Kidney tubule cell (primary cell): ENCODE results near the gene MICAL2.

Experiments used
- DNase-seq: peaks from one replicate; pipeline ENCODE4 v3.0.0-alpha.2; 2018; ENCODE audit warnings: low spot score

Gene MICAL2

DNA sequence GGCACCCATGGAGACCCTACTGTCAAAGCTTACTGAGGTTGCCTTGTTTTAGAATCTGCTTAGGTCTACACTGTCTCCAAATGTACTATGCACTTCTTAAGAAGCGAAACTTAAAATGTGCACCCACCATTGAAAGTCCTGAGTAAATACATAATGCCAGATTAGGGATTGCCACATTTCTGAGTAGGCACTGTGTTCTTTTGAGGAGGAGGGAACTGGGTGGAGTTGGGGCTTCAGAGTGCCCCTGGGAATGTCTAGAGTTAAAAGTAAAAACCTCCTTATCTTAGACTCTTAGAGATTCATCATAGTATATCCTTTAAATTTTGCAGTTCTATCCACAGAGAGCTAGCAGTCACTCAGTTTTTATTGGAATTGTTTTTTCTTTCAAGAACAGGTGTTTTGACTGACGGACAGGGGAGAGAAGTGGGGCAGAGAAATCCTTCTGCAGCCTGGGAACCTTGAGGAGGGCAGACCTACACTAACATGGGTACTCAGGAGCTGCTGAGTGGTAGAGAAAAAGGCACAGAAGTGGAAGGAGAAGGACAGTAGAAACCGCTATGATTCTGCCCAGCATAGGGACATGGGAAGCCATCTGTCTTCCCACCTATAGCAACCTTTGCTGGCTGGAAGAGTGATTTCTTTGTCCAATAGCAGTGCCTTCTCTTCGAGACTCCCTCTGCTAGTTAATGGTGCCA, 33.4 kb upstream of the MICAL2 start:
- DNase-seq: no peak

DNA sequence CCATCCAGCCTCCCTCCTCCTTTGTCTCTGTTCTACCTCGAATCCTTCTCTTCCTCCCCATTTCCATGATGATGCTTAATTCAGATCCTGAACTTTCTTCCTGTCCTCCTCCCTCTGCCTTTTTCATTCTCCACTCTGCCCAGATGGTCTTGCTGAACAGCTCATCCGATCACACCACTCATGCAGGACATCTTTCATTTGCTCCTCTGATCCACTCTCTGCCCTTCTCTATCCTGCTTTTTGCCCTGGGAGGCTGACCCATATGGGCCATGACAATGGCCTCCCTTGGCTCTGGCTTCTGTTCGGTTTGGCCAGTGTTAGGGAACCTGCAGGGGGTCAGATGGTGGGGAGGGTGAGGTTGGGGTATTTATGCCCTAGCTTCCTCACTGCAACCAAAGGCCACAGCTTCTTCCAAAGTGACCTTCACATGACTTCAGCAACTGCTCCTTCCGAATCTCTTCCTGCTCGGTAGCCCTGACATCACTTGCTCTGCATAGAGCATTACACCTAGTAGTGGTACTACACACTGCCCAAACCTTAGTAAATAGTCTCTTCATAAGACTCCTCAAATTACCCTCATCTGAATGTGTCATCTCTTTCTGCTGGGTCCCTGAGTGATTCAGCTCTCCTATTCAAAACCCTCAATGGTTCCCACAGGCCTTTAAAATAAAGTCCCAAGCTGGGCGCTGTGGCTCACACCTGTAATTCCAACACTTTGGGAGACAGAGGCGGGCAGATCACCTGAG, 32.7 kb upstream of the MICAL2 start:
- DNase-seq: peak; percentile 70

DNA sequence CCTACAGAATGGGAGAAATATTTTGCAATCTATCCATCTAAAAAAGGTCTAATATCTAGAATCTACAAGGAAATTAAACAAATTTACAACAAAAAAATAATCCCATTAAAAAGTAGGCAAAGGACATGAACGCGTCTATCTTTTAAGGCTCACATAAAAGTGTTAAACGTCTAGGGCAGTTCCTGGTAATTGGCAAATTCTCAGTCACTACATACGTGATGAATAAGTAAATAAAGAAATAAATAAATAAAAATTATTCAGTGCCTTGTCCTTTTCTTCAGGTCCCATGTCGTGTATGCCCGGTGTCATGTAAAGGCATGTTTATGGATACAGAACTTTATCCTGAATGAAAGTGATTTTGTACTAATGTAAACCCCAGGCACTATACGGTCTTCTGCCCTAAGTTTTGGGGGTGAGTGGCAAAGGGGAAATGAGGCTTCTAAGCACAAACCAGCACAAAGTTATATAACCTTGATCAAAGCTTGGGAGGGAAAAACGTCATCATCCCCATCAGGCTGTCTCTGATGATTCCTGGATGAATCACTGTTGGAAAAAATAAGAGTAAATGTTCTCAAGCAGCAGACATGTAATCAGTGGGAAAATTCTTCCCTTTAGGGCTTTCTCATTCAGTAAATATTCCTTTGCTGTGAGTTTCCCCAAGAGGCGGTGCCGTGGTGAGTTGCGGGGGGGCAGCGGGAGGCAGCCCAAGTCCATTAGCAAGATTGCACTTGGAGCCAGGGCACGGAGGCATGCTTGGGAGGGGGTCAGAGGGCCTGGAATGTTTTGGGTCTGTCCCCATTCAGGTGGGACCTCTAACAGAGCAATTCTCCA, 30.4 kb upstream of the MICAL2 start:
- DNase-seq: peak; percentile 98

DNA sequence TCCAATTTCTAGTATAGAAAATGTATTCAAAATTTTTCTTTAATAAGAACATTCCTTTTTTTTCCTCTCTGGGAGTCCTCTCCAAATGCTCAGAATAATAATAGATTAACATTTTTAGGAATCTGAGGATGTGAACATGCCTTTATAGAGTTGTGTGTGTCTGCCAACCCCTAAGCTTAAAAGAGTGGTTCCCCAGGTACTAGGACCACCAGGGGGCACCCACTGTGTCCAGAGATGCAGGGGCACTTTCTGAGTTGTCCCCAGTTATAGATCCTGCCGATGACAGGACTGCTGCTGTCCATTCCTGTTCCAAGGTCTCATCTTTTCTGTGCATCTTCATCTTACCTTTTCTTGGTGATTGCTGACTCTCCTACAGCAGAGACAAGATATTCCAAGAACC, 27.0 kb upstream of the MICAL2 start:
- no peak for DNase-seq

DNA sequence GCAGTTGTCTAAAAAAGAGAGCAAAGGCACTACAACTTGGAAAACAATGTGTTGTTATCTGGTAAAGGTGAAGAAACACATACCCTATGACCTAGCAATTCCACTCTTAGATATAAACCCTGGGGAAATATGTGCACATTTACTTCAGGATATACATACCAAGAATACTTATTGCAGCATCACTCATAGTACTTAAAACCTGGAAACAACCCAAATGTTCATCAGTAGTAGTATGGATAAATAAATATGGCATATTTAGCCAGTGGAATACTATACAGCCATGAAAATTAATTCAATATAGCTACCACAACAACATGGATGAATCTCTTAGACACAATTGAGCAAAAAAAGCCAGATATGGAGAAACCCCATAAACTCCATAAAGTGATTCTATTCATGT, 26.1 kb upstream of the MICAL2 start:
- no peak for DNase-seq

DNA sequence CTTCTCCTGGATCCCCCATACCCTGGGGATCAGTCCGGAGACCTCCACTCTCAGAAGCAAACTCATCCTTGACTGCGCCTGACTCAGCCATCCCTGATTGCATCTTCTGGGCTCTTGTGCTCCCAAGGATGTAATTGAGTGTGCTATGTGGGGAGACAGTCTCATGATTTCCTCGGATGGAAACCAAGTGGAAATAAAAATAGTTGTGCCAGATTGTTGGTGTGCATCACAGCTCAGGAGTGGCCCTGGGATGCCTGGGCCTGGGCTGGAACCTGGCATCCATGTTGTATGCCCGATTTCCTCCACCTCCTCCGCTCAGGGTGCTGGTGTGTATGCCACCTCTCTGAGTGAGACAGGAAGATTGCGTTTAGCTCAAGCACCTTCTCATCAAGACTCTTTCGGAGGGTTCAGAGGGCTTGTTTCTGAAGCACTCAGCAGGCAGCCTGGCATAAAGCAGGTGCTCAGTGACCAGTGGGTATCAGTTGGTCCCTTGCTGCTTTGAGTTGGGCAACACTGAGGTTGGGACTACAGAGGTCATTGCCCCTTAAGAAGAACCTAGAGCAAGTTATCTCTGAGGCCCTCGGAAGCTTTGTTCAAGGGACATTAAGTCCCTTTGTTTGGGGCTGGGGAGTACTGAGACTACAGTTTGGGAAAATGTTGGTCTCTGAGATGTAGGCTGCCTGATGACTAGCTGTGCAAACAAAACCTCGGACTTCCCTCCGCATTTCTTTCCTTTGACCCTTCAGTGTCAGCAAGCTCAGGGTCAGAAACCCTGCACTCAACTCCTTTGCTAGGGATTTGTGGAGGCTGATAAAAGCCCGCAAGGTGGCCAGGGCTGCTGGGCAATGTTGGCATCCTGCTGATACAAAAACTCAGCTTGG, 24.8 kb upstream of the MICAL2 start:
- peak; percentile 43 for DNase-seq

DNA sequence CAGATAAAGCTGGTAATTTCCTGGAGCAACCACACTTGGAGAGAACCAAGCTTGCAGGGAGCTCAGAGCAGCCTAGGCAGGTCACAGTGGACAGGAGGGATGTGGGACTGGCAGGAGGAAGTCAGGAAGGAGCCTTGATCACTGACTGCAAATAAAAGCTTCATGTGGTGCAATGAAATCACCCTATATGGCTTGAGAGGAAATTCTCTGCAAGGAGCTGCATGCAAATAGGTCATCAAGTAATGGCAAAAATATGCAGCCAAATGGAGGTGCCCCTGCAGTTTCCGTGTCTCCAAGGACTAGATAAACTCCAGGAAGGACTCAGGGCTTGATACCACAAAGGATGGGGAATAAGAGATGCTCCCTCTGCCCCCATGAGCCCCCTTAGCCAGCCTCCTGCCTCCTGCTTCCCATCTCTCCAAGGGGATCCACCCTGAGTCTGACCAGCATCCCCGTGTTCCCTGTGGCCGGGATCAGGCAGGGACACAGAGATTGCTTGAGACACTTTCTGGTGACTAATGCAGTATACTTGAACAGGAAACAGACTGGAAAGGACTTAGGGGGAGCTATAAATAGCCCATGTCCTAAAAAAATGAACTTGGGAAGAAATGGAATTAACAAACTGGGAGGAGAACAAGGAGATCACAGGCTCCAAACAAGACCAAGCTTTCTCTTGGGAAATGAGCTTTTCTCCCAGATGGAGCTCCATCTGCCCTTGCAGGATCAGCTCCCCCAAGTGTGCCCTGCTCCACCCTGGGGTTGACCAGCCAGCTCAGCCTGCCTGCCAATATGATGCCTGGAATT, 23.9 kb upstream of the MICAL2 start:
- DNase-seq: peak; percentile 98

DNA sequence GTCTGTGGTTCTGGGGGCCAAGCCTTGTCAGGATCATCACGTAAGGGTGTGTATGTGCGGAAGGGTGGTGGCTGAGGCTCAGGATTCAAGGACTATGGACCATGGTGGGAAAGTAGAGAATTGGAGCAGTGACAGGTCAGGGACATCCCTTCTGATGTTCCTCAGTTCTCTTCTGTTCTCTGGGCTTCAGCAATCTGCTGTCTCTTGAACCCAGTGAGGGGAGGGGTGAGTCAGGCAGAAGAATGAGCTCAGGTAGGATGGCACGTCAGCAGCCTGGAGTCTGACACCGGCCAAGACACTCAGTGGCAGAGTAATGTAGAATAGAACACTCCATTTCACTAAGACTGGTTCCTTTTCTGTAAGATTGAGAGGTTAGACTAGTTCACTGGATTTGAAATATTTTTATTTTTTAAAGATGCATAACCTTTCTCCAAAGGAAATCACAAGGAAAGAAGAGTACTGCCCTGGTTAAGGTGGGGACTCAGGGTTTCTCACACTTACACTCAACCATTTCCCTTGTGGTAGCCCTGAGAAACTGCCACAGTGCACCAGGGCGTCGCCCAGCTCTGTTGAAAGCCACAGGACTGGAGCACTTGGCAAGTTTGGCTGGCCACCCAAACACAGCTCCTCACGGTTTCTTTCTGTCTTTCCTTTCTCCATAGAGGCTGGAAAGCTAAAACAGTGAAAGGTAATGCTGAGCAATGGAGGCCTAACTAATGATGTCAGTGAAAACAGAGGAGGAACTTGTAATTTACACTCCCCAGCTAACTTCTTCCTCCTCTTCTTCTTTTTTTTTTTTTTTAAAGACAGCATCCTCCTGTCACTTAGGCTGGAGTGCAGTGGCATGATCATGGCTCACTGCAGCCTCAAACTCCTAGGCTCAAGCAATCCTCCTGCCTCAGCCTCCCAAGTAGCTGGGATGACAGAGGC, 23.1 kb upstream of the MICAL2 start:
- peak; percentile 91 for DNase-seq

DNA sequence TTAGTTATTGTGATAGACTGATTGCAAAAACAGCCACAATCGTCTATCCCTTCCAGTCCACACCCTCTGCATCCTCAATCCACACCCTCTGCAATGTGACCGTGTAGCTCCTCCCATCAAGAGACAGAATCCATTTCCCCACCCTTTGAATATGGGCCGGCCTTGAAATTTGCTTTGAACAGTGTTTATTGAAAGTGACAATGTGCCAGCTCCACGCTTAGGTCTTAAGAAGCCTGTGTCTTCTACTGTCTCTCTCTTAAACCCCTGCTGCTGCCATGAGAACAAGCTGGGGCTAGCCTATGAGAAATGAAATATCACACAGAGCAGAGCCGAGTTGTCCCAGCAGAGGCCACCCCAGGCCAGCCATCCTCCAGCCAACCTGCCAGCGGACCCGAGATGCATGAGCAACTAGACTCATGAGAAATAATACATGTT, 22.3 kb upstream of the MICAL2 start:
- DNase-seq: peak; percentile 85

DNA sequence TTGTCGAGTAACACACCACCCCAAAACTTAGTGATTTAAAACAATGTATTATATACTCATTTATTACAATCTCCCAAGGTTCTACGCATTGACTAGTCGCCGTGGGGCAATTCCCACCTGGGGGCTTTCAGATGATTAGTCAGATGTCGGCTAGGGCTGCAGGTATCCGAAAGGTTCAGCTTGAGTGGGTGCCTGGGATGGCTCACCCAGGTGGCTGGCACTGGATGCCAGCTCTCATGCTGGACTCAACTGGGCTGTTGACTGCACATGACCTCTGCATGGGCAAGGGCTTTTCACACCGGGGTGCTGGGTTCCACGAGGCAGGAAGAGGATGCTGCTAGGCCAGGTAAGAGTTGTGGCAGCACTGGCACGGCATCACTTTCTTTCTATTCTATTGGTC, 21.9 kb upstream of the MICAL2 start:
- DNase-seq: peak; percentile 86

DNA sequence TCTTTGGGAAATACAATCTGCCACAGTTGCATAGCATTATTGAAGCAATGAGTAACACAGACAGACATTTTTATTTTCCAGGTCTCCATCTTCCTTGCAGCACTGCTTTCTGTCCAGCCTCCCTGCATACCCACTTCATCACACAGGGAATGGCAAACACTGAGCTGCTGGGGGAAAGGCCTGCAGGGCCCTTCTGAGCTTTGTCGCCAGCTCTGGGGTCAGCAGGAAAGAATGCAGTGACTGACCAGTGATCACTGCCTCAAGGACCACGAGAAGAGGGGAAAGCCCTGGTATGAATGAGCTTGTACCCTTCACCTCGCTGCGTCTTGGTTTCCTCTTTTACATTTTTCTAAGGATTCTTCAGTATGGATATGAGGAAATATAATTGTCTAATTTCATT, 21.3 kb upstream of the MICAL2 start:
- DNase-seq: peak; percentile 74

DNA sequence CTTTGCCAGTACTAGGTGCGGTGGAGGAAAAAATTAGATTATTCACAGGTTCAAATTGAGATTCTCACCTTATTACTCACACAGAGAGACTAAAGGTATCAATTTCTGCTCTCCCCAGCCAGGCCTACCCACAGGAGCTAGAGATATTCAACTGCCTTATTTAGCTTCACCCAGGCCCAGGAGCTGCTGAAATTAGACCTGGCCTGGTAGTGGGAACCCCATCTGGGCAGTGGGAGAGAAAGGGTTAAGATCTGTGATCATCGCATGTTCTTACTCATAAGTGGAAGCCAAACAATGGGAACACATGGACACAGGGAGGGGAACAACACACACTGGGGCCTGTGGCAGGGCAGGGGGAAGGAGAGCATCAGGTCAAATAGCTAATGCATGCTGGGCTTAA, 20.9 kb upstream of the MICAL2 start:
- DNase-seq: peak; percentile 82

DNA sequence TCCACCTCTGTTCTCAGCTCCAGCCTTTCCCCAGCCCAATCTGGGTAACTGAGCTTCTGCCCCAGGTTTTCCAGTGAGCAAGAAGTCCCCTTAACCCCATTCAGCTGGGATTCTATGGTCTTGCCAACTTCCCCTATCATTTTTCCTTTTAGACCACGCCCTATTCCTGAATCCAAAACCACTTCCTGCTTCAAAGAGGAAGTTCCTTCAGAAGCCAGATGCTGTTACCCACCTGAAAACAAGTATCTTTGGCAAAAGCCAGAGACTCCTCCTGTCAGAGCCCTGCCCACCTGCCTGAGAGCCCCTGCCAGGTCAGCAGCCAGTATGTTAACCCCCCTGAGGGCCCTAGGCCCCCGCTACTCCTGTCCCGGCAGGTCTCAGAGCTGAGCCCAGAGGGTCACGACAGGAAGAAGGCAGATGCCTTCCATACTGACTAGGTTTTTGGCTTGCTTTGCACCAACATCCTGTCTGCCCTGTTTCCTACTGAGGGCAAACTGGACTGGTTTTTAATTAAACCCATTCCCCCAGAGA, 20.3 kb upstream of the MICAL2 start:
- peak; percentile 94 for DNase-seq

DNA sequence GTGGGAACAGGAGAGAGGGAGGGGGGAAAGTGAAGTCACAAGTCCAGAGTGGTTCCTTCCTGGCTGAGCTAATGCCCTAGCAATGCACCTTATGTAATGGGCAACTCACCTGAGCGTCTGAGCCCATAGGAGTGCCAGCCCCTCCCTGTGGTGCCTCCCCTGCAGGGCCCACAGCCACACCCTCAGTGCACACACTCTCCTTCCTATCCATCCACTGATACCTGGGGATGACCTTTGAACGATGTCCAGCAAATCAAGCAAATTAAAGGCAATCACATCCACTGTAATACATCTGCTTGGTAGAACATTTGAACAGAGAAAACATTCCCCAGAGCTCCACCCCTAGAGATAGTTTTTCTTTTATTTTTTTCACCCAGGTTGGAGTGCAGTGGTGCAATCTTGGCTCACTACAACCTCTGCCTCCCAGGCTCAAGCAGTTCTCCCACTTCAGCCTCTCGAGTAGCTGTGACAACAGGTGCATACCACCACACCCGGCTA, 19.6 kb upstream of the MICAL2 start:
- peak; percentile 96 for DNase-seq

DNA sequence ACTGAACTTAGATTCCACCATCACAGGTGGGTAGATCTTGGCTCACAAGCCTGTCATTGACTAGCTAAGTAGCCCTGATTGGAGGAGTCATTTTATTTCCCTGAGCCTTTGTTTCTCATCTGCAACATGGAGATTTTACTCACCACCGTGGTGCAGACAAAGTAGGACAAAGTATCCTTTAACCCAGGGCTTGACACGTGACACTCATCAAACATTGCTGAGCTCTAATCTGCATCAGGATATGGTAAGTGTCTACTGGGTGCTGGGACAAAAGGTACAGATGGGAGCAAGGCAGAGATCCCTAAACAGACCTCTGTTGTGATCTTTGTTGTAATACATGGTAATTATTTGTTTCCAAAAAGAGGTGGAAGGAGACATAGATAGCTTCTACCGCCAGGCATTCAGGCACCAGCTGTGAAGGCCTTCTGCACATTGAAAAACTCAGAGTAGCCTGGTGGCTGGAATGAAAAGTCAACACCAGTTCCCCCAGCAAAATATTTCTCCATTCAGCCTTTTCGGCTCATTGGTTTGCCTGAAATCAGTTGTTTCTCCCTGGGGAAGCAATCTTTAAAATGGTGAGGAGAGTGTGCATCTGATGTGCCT, 18.3 kb upstream of the MICAL2 start:
- no peak for DNase-seq

DNA sequence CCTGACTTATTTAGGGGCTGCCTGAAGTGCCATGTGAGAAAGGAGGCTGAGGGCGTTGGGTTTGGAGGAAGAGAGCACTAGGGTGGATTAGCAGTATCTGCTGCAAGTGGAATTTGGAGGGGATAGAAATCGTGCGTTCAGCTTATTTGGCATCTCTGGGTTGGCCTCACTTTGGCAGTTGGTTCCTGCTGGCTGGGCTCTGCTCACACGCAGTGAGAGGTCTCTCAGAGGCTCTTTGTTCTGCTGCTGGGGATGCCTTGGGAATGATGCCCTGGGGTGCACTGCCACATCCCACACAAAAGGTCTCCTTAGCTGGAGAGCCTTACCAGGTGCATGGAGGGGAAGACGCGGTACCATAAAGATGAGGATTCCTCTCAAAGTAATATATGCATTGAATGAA, 17.7 kb upstream of the MICAL2 start:
- DNase-seq: no peak

DNA sequence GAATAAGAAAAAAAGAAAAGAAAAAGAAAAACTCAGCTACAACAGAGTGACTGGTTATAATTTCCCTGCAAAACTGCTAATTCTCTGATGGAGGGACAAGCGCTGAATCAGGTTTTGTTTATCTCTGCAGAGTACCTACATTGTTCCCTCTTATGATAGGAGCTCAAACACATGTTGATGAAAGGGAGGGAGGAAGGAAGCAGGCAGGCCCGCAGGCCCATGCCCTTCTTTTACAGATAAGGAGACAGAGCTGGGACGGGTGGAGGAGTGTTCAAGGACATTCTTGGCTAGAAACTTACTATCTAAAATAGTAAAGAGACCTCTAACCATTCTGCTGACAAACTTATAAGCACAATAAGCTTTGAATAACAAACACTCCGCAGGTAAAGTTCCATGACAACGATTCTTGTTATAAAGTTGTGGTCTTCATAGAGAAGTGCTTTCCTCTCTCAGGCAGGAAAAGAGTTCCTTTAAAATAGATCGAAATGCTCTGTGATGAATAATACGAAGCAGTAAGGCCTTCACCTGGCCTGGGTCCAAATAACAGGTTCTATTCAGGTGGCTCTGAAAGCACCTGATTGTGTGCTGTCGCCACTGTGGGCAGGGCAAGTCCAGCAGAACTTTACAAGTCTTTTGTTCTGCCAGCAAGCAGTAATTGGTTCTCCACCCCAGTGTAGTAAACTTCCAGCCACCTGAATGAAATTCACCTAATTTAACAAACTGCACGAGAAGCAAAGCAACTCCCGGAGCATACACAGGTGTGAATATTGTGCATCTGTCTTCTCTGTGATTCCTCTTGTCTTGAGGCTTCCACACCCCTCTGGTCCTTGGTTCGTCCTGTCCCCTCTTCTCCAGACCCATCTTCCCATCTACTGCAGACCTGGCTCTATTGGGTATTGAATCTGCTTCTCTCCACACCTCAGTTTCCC, 15.3 kb upstream of the MICAL2 start:
- DNase-seq: peak; percentile 44

DNA sequence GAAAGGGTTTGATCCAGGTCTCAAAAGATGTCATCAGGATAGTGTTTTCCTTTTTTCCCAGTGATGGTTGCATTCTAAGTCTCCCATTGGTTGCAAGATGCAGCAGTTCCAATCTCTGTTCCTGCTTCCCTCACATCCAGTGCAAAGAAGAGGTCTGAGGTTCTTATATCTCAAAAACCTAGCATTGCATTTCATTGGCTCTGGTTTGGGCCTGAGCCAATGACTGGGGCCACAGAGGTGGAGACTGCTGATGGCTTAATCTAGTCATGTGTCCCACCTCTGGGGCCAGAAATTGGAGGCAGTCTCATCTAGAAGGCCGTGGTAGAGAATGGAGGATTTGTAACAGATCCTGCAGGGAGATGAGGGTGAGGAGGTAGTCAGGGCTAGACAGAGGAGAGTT, 13.2 kb upstream of the MICAL2 start:
- DNase-seq: no peak
